ENCODE results near the gene CHST3.

DNA sequence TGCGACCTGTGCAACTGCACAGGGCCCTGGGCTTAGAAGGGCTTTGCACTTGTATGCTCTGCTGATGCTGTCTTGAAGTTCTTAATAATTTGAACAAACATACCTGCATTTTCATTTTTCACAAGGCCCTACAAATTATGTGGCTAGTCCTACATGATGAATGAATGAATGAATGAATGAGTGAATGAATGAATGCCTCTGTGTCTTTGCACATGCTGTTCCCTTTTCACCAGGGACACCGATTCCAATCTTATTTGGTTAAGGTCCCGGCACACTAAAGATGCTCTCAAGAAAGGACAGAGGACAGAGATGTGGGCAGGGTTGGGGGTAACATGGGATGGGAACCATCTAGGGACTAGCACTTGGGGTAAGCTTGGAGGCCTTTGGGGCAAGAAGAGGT lies 39.4 kb upstream of the CHST3 start:
- TF ChIP-seq, protein P1, sequence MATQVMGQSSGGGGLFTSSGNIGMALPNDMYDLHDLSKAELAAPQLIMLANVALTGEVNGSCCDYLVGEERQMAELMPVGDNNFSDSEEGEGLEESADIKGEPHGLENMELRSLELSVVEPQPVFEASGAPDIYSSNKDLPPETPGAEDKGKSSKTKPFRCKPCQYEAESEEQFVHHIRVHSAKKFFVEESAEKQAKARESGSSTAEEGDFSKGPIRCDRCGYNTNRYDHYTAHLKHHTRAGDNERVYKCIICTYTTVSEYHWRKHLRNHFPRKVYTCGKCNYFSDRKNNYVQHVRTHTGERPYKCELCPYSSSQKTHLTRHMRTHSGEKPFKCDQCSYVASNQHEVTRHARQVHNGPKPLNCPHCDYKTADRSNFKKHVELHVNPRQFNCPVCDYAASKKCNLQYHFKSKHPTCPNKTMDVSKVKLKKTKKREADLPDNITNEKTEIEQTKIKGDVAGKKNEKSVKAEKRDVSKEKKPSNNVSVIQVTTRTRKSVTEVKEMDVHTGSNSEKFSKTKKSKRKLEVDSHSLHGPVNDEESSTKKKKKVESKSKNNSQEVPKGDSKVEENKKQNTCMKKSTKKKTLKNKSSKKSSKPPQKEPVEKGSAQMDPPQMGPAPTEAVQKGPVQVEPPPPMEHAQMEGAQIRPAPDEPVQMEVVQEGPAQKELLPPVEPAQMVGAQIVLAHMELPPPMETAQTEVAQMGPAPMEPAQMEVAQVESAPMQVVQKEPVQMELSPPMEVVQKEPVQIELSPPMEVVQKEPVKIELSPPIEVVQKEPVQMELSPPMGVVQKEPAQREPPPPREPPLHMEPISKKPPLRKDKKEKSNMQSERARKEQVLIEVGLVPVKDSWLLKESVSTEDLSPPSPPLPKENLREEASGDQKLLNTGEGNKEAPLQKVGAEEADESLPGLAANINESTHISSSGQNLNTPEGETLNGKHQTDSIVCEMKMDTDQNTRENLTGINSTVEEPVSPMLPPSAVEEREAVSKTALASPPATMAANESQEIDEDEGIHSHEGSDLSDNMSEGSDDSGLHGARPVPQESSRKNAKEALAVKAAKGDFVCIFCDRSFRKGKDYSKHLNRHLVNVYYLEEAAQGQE (IDR thresholded peaks at IDR 0.05) = no peak
- TF ChIP-seq HDAC2 (IDR thresholded peaks at IDR 0.05) = no peak
- TF ChIP-seq, protein P2, sequence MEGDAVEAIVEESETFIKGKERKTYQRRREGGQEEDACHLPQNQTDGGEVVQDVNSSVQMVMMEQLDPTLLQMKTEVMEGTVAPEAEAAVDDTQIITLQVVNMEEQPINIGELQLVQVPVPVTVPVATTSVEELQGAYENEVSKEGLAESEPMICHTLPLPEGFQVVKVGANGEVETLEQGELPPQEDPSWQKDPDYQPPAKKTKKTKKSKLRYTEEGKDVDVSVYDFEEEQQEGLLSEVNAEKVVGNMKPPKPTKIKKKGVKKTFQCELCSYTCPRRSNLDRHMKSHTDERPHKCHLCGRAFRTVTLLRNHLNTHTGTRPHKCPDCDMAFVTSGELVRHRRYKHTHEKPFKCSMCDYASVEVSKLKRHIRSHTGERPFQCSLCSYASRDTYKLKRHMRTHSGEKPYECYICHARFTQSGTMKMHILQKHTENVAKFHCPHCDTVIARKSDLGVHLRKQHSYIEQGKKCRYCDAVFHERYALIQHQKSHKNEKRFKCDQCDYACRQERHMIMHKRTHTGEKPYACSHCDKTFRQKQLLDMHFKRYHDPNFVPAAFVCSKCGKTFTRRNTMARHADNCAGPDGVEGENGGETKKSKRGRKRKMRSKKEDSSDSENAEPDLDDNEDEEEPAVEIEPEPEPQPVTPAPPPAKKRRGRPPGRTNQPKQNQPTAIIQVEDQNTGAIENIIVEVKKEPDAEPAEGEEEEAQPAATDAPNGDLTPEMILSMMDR (IDR thresholded peaks at IDR 0.05) = no peak
- no peak for TF ChIP-seq EP300 (IDR thresholded peaks at IDR 0.05)

Data from A549 (cell line).